NCI-H1092 treated with DMSO at 0.1 percent for 48 hours (cell line): Measurements from ENCODE around the gene CPED1.

Experiments
- DNase-seq: peaks from one replicate; lab custom pipeline; 2025; lab: John Stamatoyannopoulos, UW

Gene CPED1

GRCh38 chr7:121323515-121324302, 335.2 kb downstream of the CPED1 start:
- no peak for DNase-seq

GRCh38 chr7:121327671-121328070, 339.2 kb downstream of the CPED1 start:
- DNase-seq: no peak

DNA sequence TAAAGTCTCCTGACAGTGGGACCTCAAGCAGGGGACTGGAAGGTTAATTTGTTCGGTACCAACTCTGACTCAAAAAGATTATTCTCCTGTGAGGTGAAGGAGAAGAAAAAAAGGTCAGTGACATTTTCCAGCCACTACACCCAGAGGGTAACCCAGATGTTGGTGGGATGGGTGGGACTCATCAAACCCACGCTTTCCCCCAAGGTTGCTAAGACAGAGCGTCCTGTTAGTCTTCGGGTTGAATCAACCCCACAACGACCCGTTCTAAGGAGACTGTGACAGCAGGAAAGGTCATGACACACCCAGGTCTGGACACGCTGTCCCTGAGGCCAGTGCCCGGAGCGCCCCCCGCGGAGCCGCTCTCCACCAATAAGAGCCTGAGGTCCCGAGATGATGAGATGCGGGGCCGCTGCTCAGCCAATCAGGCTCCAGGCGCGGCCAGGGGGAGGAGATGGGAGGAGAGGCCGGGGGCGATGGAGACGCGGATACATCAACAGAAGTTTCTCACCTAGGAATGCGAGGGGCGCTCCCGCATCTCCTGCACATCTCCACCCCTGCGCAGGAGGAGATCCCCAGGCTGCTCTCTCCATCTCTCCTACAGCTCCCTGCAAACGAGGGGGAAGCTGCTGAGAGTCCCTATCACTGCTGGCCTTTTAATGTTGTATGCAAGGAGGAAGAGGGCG, 340.1 kb downstream of the CPED1 start, which contains the start of gene WNT16:
WNT16 (plus strand) TSS at position 493 of the 683 bp plus-strand sequence. CDS start 293 bp downstream, outside the sequence.
- DNase-seq: no peak

DNA sequence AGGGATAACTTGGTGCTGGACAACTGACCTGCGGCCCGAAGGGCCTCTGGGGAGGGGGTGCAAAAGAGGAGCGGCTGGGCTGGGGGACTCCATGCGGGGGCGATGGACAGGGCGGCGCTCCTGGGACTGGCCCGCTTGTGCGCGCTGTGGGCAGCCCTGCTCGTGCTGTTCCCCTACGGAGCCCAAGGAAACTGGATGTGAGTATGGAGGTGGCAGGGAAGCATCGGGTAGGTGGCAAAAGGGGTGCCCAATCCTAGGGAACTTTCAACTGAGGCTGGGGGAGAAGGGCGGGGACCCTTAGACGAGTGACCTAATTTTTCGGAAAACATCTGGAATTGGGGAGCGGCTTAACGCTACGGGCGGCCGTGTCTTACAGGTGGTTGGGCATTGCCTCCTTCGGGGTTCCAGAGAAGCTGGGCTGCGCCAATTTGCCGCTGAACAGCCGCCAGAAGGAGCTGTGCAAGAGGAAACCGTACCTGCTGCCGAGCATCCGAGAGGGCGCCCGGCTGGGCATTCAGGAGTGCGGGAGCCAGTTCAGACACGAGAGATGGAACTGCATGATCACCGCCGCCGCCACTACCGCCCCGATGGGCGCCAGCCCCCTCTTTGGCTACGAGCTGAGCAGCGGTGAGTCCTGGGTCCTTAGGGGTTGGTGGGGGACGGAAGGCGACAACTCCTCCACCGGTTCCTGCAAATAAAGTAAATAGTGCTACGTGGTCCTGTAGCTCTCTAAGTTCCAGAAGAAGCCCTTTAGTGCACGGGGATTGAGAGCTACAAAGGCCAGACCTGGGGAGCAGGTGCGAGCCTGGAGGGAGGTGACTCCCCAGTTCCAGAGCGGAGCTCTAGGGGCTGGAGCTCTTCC, 340.9 kb downstream of the CPED1 start:
- peak; percentile 39 for DNase-seq

DNA sequence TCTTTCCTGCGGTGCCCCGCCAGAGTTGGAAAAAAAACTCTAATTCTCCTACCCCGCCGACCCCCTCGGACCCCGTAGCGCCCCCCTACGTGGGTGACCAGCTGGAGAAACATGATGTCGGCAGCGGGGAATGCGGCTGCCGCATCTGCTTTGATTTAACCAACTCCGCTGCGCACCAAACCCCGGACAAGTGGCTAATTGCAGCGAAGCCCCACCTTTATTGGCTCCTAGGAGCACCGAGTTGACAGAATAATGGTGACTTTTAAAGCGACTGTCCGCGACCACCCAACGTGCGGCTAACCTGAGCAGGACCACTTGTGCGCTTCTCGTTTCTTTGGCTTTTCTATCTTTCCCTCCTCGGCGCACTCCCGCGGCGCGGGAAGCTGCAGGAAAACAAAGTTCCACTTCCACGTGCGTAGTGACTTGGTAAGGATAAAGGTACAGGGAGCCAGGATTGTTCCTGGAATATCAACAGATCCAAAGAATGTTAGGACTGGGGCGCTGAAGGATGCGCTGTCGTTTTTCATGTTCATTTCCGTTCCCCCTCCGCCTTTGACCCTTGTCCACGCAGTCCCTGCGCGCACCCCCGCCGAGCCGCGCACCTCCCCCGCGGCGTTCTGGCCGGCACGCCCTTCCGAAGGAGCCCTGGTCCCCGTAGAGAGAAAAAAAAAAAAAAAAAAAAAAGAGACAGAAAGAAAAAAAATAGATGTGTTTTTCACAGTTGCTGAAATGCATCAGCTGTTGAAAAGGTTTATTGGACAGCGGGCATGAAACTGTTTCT, 341.7 kb downstream of the CPED1 start:
- peak; percentile 37 for DNase-seq

GRCh38 chr7:121331048-121331447, 342.5 kb downstream of the CPED1 start:
- DNase-seq: no peak

DNA sequence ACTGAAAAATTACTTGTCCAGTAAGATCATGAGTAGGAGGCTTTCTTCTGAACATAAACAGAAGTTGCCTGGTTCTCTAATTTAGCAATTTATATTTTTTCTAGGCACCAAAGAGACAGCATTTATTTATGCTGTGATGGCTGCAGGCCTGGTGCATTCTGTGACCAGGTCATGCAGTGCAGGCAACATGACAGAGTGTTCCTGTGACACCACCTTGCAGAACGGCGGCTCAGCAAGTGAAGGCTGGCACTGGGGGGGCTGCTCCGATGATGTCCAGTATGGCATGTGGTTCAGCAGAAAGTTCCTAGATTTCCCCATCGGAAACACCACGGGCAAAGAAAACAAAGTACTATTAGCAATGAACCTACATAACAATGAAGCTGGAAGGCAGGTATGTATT, 343.1 kb downstream of the CPED1 start:
- DNase-seq: no peak

DNA sequence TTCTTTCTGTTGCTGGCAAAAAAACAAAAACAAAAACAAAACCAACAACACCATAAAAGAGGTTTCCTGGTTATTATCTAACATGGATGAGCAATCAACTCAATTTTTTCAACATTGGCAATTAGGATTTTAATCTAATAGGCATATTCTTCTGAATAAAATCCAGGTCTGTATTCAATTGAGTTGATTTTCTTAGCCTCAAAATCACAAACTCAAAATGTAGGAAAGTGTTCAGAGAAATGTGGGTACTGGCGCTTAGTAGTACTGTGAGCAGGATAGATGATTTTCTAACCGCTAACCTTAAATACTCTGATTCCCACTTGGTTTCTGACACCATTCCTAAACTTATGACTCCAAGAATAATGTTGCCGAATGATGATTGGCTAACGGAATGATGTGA, 345.9 kb downstream of the CPED1 start:
- DNase-seq: no peak

DNA sequence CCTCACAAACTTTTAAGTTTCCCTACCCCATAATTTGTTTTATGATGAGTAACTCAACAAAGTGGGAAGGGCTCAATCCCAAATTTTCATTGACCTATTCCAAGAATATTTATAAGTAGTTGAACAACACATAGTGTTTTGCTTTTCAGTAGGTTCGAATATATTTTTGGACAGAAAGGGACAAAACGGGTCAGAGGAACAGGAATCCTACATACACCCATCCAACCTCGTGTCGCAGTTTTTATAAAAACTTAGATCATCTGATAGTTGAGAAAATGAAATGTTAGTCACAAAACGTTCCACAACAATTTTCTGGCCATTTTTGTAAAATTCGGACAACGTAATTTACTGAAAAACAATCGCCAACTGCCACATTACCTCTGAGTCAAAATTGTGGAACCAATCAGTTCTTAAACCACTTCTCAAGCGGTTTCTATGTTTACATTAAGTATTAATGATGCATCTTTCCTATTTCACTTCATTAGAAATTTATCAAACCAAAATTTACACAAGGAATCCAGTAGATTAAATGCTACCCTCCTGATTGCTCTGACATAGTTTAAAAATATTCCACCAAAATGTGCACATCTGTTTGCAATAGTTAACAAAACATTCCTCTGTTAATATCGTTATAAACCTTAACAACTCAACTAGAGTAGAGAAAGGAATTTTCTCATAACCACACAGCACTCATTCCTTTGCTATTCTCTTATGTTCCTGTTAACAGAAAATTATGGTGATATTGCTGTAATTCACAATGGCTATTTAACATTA, 346.6 kb downstream of the CPED1 start:
- no peak for DNase-seq

GRCh38 chr7:121336579-121336978, 348.1 kb downstream of the CPED1 start:
- no peak for DNase-seq

DNA sequence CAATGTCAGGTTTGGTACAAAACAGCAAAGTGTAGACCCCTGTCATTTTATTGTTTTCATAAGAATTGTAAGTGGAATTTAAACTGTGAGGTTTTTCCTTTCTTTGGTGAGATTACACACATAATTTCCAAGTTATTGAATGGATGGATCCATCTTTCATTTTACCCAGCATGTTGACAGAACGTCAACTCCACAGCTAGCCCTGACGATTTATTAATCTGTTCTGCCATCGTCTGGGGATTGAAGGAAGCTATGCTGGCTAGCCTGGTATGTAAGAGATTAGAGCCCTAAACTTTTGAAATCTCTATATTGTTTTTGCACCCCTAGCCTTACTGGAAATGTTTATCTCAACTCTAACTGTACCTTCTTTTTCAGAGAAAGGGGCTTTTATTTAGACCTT, 348.9 kb downstream of the CPED1 start:
- DNase-seq: peak; percentile 46

- no peak for DNase-seq
Measured at GRCh38 chr7:121339082-121339481, 350.6 kb downstream of the CPED1 start.

DNA sequence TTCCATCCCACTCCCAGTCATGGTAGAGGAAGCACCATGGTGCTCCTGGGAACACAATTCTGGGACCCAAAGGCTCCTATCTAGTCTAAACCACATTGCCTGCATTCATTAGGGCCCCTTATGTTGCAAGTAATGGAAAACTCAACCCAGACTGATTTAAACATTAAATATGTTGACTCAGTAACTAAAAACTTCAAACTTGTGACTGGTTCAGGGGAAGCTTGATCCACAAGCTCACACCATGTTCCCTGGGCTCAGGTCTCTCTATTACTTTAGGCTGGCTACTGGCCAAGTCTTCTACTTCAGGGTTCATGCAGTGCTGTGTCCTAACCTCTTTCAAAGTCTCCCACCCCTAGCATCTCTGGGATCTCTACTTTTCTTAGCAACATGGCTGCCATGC, 353.4 kb downstream of the CPED1 start:
- no peak for DNase-seq

DNA sequence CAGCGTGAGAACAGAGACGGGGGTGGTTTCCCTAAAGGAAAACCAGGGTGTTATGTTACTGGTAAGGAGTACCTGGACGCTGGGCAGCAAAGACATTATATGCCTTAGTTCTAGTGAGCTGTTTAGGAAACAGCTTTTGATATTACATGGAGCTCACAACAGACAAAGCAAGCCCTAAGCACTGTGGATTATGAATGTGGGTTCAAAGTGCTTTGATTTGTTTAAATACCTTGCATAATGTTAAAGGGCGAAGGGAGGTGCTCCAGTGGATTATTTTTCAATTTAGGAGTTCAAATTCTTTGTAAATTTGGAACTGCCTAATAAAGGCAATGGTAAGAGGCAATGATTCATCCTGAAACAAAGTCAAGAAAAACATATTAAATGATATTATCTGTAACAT, 354.1 kb downstream of the CPED1 start:
- DNase-seq: no peak

GRCh38 chr7:121343302-121343701, 354.8 kb downstream of the CPED1 start:
- DNase-seq: no peak

DNA sequence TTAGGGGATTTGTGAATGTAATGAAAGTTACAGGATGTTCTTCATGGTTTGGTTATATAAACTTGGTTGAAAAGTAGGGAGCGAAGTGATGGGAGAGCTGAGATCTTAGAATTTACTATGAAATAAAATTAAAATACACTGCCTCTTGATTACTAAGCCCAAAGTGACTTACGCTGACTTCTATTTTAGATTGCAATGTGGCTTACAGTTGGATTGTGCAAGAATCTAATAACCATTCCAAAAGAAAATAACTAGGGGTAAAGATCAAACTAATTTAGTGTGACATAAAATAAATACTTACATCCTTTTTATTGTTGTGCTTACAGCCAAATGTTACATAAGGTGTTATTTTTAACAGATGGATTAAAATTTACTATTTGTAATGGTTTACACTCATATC, 355.6 kb downstream of the CPED1 start:
- DNase-seq: no peak

GRCh38 chr7:121344497-121344896, 356.0 kb downstream of the CPED1 start:
- no peak for DNase-seq
